NCI-H2196 treated with DMSO at 0.1 percent for 48 hours (cell line): ENCODE results near the gene OSM.
"Not testable (repeated sequence)": the region's sequence is repeated elsewhere in the genome, so short reads cannot be mapped to it uniquely, and the experiment has no call there.

ENCODE experiments used
- DNase-seq: peaks from one replicate; lab custom pipeline; 2025; ENCODE audit not compliant: unreplicated experiment; lab: John Stamatoyannopoulos, UW

OSM gene

DNA sequence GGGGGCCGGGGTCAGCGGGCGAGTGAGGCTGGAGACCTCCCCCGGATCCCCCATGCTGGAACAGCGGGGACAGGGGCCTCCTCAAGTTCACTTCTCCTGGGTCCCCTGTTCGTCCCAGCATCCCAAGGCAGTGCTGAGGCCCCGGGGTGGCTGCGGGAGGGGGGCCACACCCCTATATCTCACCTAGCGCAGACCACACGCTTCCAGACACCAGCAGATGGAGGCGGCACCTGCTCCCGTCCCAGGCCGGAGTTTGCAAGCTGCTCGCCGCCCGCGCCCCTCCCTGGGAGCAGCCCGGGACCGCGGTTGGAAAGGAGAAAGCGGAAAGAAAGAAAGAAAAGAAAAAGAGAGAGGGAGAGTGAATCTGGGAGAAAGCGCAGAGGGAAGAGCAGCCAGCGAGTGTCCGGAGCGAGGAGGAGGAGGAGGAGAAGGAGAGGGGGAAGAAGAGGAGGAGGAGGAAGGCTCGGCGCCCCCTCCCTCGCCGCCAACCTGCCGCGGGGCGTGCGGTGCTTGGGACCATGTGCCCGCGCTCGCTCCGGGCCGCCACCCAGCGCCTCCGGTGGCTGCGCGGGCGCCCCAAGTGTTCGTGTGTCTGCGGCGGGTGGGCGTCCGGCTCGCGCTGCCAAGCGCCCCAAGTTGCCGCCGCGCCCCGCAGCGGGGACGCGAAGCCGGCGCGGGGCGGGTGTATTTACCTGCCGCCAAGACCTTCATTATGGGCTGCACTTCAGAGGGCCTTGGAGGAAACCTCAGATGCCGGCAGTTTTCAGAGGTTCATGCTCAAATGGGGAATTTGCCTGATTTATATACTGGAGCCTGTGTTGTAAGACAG, 20.5 kb downstream of the OSM start, which contains the start of gene LIF:
TSS of gene LIF (minus strand) at position 775 of the 829 bp plus-strand sequence. CDS start at position 711, 64 bp downstream.
- no peak for DNase-seq

DNA sequence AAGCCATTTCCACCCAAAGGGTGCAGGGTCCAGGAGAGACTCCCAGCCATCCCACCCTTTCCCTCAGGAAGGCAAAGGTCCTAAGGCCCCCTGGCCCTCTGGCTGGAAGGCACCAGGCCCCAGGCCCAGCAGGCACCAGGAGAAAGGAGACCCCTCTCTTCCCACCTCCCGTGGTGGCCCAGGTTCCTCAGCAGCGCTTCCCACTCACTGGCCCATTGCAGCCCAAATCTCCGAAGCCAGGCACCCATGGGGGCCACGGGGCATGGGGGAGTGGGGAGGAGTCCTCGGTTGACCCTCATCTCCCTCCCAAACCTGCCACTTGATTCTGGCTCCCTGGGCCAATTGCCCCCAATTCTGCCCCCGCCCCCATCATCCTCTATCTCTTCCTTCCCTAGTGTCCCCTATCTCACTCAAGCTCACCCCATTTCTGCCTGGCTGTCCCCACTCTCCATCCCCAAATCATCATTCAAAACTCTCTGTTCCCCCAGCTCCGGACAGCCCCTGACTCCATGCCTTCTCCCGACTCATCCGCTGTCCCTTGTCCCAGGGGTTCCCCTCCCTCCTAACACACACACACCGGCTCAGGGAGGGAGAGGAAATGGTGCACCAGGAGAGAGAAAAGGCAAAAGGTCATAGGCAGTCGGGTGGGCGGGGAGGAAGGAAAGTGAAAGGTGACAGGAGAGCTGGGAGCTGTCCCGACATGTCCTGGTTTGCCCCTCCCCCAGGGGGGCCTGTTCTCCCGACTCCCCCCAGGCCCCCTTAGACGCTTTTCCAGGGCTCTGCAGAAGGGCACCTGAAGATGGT, 21.3 kb downstream of the OSM start:
- DNase-seq, result no peak

- no peak for DNase-seq
These were observed 22.0 kb downstream of the OSM start for GRCh38 chr22:30244641-30245040.

DNA sequence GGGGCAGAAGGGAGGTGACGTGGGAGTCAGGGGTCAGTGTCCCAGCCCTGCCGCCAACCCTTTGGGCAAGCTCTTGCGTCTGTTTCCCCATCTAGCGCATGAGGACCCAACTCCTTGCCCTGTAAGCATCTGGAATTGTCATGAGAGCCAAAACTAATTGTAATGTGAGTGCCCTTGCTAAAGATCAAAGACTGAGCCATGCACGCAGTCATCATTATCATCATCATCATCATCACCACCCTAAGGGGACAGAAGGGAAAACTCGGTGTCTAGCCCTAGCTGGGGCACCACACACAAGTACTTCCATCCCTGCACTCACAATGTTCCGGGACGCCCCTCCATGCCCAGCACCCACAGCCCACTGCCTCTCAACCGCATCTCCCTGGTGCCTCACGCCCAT, 22.6 kb downstream of the OSM start:
- DNase-seq, result no peak

GRCh38 chr22:30243661-30244060, 23.0 kb downstream of the OSM start:
- no peak for DNase-seq

- DNase-seq, result no peak
These were observed 24.9 kb downstream of the OSM start for GRCh38 chr22:30241576-30242371.

DNA sequence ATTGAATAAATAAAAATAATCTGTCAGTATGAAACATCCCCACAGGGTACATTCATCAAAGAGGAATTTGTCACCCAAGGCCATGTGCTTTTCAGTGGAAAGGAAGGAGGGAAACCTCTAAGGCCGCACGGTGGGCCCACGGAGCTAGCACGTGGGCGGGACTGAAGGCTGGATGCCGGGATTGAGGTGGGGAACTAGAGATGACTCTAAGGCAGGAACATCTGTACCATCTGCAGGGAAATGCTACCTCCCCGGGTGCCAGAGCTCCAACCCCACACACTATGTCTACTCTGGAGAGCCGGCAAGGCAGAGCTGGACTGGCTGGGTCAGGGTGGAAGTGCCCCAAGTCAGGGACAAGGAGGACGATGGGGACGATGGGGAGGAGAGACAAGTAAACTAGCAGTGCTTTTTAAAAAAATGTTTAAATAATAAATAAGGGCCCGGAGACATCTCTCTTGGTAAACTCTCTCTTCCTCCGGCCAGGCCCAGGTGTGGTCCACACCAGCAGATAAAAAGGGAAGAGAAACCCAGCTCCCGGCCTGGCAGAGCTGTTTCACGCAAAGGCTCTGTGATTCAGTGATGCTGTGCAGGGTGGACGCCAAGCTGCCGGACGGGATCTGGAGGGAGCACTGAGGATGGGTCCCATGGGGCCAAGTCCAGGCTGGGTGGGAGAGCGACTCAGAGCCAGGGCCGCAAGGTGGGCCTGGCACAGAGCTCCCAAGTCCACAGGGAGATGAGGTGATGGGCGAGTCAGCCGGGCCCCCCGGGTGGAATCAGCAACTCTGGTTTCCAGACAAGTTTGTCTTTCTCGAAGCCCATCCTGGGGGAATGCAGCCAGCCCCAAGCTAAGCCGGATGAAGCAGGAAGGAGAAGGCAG, 25.9 kb downstream of the OSM start:
- no peak for DNase-seq

DNA sequence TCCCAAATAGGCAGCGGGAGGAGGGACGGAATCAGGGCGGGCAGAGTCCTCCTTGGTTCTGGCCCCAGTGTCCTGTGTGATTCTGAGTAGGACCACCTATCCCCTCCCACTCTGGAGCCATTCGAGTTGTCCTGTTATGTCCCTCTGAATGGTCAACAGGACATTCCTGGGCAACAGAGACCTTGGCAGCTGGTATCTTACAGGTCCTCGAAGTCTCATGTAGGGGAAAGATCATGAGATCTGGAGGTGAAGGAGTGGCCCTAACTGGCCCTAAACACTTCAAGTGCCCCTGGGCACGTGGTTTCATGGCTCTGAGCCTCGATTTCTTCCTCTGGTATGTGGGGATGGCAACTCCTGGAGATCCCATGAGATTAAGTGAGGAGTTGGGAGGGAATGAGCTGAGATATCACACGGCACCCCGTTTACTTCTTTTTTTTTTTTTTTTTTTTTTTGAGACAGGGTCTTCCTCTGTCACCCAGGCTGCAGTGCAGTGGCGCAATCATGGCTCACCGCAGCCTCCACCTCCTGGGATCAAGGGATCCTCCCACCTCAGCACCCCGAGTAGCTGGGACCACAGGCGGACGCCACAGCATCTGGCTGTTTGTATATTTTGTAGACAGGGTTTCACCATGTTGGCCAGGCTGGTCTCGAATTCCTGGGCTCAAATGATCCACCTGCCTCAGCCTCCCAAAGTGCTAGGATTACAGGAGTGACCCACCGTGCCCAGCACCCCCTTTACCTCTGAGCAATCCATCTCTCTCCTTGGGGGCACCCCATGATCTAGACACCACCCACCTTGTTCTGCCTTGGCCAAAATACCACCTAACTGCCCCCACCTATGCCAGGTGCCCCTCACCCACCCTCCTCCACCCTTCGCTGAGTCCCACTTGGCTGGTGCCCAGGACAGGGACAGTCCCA, 26.9 kb downstream of the OSM start:
- DNase-seq, result no peak

GRCh38 chr22:30238661-30239487, 27.8 kb downstream of the OSM start:
- no peak for DNase-seq

DNA sequence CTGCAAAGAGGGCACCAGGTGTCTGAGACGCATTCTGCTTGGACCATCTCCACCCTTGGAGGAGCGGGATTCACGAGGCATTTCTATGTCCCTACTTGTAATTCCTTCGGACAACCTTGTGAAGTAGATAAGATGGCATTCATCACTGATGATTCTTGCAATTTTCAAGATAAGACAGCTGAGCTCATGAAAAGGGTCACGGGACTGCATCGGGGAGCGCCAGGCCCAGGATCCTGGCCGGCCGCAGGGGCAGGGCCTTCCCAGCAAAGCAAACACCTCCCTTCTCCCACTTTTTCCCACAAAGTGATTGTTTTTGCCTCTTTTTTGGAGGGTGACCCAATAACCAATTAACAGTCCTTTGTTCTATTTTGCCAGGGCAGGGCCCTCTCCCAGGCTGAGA, 28.5 kb downstream of the OSM start:
- DNase-seq, result no peak

DNA sequence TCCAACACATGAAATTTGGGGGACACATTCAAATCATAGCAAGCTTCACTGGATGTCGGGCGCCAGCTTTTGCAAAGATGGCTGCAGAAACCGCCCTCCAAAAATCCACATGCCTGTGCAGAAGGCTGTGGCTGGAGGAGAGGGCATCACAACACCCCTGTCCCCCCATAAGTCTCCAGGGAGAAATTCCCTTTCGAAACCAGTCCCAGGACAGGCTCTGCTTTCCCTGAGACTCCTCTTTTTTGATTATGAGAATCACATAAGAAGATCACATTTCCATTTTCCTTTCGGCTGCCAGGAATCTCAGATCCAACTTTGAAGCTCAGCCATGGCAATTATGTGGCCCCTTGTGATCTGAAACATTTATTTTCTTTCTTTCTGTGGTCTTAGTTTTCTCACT, 29.8 kb downstream of the OSM start:
- no peak for DNase-seq

- no peak for DNase-seq
These were observed 30.9 kb downstream of the OSM start for GRCh38 chr22:30235687-30236170.

GRCh38 chr22:30234786-30235470, 31.7 kb downstream of the OSM start:
- DNase-seq, result no peak

- DNase-seq, result not testable (repeated sequence)
These were observed 32.3 kb downstream of the OSM start for GRCh38 chr22:30234325-30234724.

DNA sequence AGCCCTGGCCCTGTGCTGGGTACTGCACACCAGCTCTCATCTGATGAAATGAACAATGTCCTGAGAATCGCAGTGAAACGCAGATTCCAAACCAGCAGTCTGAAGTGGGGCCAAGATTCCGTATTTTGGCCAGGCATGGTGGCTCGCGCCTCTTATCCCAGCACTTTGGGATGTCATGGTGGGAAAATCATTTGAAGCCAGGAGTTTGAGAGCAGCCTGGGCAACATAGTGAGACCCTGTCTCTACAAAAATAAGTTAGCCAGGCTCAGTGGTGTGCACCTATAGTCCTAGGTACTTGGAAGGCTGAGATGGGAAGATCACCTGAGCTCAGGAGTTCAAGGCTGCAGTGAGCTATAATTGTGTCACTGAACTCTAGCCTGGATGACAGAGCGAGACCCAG, 33.1 kb downstream of the OSM start:
- no peak for DNase-seq

DNA sequence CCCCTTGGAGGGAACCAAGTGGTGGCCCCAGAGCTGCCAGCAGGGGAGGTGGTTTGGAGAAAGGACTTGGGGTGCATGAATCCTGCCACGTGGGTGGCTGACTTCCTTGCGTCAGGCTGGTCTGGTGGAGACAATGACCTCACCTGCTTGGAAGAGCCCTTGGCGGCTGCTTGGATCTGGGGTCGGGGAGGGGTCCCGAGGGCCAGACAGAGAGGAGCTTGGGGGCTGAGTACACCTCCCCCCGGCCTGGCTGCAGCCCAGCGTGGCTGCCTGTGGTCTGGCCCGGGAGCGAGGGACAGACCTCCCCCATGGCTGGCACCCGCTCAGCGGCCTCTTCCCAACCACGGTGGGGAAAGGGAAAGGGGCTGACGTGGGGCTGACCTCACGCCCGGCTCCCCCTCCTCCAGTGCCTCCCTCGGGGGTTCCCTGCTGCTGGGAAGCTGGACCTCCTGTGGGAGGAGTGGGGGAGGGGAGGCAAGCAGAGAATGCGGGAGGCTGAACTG, 33.9 kb downstream of the OSM start:
- DNase-seq, result no peak

GRCh38 chr22:30230787-30231461, 35.7 kb downstream of the OSM start:
- DNase-seq, result no peak
